Activated CD4-positive, alpha-beta T cell treated with anti-CD3 and anti-CD28 coated beads, Interleukin-2, amount 50 U/mL, for 24 hours (primary cell): Measurements from ENCODE around the gene CCDC88A.

Experiments
- DNase-seq, 2 donors: peaks; one replicate each; pipeline ENCODE4 v3.0.0-alpha.2; 2020; ENCODE audit warnings: low read depth in 1 of 2, low spot score in 1 of 2

Gene CCDC88A

DNA sequence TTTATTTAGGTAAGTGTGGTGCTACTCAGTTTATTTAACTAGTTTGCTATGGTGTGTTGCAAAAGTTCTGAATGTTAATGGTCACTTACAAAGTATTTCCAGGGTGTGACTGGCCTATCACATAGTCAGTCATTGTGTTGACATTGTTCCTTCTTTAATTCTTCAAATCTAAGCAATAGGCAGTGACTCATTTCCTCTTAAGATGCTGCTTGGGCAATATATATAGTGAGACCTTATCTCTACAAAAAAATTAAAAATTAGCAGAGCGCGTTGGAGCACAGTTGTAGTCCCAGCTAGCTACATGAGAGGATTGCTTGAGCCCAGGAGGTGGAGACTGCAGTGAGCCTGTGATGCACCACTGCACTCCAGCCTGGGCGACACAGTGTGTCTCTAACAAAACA is 5.8 kb upstream of the CCDC88A start:
- DNase-seq, result no peak

DNA sequence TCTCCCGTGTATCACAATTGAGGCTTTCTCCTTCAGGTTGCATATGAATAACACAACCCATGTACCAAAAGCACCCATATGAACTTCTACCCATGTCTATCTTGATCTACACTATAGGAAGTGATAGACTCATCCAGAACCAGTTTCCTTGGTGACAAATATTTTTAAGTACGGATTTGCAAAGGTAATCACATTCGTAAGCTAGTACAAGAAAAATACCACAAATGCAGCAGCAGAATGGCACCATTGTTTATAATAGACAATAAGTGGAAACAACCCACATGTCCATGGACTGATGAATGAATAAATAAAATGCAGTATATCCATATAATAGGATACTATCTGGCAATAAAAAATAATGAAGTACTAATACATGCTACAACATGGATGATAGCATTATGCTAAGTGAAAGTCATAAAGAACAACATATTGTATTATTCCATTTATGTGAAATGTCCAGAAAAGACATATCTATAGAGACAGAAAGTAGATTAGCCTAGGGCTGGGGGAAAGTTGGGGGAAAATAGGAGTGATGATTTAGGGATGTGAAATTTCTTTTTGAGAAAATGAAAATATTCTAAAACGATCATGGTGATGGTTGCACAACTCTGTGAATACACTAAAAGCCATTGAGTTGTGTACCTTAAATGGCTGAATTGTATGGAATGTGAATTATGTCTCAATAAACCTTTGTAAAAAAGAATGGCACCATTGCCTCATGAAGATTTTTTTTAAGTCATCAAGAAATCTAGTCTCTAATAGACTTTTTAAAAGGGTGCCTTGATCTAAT is 3.4 kb upstream of the CCDC88A start:
- DNase-seq, result no peak

DNA sequence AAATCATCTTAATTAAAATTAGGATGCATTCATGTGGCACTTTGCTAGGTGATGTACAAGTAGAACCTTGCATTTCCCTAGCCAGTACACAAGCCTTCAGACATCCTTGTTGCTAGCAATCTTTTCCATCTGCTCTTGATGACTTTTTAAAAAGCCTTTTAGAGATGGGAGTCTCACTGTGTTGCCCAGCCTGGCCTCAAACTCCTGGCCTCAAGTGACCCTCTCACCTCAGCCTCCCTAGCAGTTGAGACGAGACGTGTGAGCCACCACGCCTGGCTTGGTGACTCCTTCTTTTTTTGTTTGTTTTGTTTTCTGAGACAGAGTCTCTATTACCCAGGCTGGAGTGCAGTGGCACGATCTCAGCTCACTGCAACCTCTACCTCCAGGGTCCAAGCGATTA is 1.7 kb upstream of the CCDC88A start:
- no peak for DNase-seq

DNA sequence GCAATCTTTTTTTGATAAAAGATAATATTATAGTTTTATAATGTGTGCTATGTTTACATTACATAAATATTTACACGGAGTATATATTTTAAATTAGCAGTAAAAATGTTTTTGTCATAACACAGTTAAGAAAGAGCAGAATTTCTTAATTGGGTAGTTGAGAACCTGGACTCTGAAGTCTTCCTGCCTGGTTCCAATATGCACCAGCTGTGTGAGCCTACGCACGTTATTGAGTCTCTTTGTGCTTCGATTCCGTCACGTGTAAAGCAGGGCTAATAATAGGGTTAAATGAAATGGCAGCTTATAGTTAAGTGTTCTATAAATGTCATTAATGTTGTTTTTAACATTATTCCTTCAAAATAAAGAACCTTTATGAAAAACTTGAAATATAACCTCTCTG is 1.2 kb upstream of the CCDC88A start:
- DNase-seq, result no peak

DNA sequence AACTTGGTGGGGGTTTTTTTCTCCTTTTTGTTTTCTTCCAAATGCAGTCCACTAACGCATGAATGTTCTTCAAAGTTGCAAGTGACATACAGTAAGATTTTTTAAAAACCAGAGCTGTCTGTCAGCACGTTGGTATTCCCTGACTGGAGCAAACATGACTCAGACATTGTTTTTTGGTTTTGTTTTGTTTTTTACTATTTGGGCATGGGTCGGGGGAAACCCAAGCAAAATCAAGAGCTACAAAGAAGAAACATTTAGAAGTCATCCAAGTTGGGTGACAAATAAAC is 726 bp upstream of the CCDC88A start:
- DNase-seq, result no peak

DNA sequence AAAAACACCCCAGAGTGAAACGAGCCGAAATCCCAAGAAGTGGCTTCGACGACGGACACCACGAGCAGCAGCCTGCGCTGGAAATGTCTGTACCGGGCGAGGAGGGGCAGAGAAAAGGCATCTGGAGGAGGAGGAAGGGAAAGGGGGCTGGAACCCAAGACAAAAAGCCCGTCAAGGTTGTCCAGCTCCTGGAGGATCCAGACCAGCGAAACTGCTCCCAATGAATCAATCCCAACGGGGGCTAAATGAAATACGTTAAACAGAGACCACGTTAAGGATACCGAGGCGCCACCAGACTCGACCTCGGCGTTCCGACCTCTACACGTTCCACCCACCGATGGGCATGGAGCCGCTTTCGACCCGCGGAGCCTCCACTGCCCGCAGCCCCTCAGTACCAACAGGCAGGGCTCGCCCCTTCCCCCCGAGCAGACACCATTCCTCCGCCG is 400 bp downstream of the CCDC88A start:
- peak in 1 of 2 donors; percentile 5 for DNase-seq

DNA sequence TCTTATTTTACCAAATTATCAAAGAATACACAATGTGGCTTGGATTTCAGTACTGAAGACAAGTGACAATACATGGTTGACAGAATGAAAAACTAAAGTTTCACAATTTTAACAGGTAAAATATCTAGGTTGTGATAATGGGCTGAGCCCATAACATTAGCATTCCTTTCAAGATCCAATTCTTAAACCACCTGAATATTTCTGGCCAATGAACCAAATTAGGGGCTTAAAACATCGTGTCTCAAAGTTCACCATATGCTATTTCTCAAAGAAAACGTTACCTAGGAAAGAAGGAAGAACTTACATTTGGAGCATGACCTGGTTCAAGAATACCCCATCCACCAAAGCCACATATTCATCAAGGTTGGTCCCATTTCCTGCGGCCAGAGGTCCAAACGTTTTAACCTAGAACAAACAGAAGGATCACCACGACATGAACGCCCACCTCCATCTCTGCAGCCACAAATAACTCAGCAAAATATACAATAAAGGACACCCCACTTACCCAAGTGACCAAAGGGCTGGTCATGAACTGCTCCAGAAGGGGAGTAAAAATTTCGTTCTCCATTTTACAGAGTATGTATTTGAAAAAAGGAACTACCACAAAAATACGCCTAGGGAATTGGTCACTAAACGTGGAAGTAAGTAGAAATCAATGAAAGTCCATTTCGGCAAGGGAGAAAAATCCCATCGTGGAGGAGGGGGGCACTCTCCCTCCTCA is 984 bp downstream of the CCDC88A start:
- no peak for DNase-seq

DNA sequence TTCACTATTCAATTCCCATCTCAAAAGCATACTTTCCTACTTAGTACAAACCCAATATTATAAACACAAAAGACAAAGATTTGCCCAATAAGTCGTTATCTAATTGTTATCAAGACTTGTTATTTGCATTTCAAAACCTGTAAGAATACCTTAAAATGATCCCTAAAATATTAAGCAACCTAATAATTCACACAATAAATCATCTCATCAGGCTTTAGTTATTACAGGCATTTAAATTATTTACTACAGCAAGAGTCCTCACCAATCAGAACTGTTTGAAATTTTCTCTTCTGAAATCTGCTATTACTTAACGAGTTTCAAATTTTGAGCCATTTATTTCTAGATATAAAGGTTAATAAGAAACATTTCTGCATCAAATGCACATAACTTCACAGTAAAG is 1.6 kb downstream of the CCDC88A start:
- no peak for DNase-seq

DNA sequence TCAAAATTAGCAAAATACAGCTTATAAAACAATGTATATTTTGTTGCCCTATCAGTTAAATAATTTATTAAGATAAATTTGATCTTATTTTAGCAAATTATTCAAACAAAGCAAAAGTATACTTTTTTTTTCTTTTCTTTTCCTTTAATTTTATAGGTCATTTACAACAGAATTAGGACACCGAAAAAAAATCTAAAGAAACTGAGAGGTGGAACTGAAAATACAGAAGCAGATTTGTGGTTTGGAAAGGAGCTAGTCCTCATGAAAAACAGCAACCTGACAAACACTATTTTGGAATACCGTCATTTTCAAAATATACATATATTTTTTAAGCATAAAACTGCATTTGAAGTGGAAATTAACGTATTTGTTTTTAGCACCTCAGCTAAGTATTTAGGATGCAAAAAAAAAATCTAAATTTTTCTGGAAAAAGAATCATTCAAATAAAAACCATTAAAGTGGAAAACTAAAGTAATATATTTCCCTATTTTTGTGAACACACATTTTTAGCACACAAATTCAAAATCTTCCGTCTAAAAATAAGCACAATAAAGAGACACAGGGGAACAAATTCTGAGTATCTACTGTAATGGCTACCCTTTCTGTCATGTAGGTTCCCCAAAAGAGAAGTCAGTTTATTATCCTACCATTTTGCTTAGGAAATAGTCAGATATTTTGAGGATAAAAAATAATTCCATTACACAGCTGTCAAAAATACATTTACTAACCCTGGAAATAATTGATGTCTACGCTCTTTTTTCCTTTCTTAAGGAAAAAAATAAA is 2.7 kb downstream of the CCDC88A start:
- no peak for DNase-seq

DNA sequence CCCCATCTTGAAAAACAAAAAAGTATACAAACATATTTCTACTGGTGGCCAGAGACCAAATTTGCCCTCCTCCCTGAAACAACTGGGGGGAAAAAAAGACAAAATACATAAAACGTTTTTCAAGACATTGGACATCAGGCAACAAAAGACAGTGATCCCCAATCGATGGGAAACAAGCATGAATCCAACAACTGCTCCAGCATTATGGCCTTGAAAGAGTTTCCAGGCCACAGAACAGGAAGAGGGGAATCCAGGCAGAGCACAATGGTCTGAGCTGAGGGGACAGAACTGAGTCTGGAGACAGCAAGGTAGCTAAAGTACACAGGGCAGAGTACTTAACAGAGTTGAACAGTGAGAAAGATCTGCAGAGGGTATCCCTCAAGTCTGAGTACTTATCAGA is 4.4 kb downstream of the CCDC88A start:
- DNase-seq, result no peak

DNA sequence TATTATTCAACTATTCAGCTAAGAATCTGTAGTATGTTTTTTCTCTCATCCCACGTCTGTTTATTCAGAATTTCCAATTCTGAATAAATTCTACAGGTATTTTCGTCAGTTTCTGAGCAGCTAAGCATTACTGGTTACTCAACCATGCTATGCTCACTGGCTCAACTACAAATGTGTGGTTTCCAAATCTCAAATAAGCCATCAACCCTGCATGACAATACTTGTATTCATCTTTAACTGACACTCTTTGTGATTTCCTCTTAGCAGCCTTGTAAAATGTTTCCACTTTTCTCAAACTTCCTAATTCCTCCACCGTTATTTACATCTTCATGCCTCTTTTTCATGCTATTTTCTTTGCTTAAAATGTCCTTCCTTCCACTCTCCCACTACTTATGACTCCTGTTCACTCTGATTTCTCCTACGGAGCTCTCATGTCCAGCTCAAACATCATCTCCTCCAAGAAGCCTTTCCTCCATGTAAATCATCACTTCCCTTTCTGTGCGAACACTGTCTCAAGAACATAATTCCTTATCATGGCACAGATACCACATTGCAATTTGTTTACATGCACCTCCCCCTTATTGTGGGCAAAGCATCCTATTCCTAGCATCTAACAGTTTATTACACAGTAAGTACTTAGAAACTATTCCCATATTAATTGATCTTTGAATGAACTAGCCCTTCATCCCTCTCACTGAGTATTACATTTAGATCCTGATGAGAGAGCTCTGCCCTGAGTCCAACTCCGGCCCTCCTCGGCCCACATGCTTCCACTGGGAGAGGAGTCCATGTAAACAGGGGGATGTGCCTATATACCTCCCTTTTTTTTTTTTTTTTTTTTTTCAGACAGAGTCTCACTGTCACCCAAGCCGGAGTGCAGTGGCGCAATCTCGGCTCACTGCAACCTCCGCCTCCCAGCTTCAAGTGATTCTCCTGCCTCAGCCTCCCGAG is 10.5 kb downstream of the CCDC88A start:
- no peak for DNase-seq

DNA sequence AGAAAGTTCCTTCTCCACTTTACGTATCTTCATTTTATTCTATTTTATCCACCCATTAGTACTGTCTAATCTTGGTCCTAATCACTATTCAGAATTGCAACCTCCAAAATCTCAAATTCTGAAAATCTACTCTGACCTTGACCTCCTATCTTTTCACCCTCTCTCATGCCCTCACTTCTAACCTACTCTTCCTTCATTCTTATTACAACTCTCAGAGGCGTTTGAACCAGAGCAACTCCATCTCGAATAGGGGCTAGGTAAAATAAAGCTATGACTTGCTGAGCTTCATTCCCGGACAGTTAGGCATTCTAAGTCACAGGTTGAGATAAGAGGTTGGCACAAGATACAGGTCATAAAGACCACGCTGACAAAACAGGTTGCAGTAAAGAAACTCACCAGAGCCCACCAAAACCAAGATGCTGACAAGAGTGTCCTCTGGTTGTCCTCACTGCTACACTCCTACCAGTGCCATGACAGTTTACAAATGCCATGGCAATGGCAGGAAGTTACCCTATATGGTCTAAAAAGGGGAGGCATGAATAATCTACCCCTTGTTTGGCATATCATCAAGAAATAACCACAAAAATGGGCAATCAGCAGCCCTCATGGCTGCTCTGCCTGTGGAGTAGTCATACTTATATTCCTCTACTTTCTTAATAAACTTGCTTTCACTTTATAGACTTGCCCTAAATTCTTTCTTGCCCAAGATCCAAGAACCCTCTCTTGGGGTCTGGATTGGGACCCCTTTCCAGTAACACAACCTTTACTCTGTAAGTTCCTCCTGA is 11.4 kb downstream of the CCDC88A start:
- DNase-seq, result no peak

DNA sequence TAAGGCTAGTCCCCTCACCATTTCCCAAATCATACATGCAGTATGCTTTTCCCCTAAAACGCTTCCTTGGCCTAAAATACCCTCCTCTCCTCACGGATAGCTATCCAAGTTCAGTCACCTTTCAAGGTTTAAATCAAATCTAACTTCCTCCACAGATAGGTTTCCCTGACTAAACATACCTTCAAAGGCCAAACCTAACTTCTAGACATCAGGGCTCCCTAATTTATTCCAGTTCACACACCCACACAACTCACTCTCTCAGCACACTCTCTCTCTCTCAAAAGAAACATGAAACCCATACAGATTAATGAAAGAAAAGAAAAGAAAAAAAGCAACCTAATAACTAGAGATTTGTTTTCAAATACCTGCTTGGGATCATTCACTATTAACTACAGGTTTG is 14.5 kb downstream of the CCDC88A start:
- no peak for DNase-seq

DNA sequence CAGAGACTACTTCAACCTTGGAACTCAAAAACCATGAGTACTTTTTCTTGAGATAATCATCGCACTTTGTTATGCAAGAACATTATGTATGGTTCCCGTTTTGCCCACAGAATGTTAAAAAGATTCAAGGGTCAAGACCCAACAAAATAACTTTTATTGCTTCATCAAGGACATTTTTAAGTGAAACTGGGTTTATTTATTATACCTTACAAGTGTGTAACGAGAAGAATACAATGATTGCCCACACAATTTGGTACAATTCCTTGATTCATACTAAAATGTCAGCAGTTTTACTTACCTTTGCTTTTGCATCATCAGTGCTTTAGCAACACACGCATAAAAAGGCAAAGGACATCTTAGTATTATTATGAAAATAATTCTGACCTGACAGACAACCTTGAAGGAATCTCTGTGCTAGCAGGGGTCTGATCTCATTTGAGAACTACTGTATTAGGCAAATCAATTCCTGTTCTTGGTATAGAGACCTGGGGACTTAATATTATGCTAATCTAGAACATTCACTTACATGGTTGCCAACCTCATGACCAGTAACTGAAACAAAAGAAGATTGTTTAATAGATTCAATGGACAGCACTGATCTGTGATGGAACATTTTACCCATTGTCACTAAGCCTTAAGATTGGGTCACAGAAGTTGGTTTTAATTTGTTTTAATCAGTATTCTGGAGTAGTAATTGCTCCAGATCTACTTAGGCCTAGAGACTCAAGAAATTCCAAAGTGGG is 16.2 kb downstream of the CCDC88A start:
- DNase-seq, result no peak

DNA sequence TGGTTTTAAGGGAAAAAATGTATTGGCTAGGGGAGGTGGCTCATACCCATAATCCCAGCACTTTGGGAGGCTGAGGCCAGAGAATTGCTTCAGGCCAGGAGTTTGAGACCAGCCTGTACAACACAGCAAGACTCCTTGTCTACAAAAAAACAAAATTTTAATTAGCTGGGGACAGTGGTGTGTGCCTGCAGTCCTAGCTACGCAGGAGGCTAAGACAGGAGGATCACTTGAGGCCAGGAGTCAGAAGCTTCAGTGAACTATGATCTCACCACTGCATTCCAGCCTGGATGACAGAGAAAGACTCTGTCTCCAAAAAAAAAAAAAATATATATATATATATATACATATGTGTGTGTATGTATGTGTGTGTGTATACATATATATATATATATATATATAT is 18.5 kb downstream of the CCDC88A start:
- DNase-seq, result no peak

DNA sequence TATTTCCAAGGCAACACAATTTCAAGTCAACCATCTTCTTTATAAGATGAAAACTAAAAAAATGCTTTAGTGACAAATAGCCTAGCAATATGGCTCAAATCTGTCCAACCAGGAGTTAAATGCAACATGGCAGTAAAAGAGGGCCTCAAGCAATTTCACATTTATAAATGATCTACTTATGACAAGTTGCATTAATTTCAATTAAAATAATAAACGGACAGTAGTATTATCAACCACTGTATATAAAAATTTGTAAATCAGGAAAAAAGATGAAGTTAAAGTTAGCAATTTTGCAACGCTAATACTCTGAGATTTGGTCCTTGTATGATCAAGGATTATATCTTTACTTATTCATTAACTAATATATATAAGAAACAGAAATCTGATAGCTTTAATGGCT is 19.3 kb downstream of the CCDC88A start:
- no peak for DNase-seq

DNA sequence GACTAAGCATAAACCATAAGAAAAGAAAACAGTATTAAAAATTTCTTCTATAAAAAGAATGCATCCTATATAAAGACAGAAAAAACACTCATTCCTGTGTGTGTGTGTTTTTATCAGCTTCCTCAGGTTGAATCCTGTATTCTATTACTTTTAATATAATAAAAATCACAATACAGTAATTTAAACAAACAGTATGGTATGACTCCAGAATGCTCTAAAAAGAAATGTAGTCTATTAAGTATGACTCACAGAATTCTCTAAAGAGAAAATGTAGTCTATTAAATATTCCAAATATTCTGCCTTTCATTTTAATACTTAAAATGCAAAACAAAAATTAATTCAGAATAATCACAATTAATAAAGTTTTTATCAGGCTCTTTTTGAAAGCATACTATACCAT is 19.8 kb downstream of the CCDC88A start:
- no peak for DNase-seq

DNA sequence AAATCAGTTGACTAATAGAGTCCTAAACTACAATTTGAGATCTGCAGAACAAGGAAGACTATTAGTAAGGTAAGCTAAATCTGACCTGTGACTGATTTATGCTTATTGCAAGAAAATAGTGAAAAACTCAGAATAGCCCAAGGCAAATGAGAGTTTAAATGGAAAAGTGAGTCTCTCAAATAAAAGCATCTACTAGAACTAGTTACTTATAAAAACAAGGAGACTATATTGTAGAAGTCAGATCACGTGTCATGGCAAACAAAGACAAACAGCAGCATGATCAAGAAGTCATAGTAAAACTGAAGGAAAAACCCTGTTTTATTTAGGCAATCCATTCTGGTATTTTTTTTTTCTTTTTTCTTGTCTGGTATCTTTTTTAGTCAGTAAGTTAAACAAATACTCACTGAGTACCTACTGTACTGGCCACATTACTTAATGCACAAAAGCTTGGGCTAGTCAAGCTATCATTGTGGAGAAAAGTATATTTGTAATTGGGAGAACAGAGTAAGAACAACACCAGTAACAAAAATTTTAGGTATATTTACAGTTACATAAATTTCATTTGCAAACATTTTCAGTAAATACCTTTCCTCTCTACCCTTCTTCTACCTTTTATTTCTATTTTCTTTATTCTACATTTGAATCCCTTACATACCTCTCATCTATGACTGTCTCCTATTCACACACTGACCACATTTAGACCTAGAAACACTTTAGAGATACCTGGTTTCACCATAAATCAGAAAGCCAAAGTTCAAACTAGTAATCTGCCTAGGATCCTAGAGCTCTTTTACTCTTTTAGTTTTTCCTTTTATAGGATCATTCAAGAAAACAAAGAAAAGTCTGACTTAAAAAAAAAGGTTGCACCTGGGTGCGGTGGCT is 23.7 kb downstream of the CCDC88A start:
- DNase-seq, result no peak
